ENCODE measurements around the gene RNF13. TPM values are rescaled to one million over a fixed set of nuclear protein-coding genes. Genes with fewer than 3 reads are reported as not detected.

Gene RNF13
- total and polyA plus RNA-seq, 9 donors, result 49.4 to 89.4 (median 54.1) TPM

- H3K36me3 ChIP-seq, result no peaks in the 10 kb centered on the region
- peaks cover 7% of the 10 kb centered on the region for H3K4me1 ChIP-seq (ENCODE audit: insufficient read depth)
- no peaks in the 10 kb centered on the region for H3K27me3 ChIP-seq
- no peak for TF ChIP-seq POLR2A (IDR thresholded peaks at IDR 0.05)
- no peak for TF ChIP-seq CTCF (IDR thresholded peaks at IDR 0.05)
- no peak for TF ChIP-seq EP300 (IDR thresholded peaks at IDR 0.05)
- no peak for DNase-seq
- intact Hi-C loops (cut with DNase I), result no loop called here
- H3K4me3 ChIP-seq, result no peak overlapping the region
- H3K9me3 ChIP-seq, result no peaks in the 10 kb centered on the region
- H3K27ac ChIP-seq, result no peak overlapping the region
- WGBS, 3 donors, result 83 to 88% (median 84%) methylated on average over 1 of the region's 1 CpG
Measured at GRCh38 chr3:149815321-149815720, 2.3 kb downstream of the RNF13 start.

GRCh38 chr3:149815728-149816127 is 2.7 kb downstream of the RNF13 start:
- Histone ChIP-seq H3K4me3 (no peak overlapping the region), H3K27ac (no peak overlapping the region), H3K4me1 (ENCODE audit: insufficient read depth) (peaks cover 7% of the 10 kb centered on the region), H3K36me3 (no peaks in the 10 kb centered on the region), H3K27me3 (no peaks in the 10 kb centered on the region), H3K9me3 (no peaks in the 10 kb centered on the region)
- intact Hi-C loops (cut with DNase I), result no loop called here
- no peak for DNase-seq
- TF ChIP-seq EP300 (IDR thresholded peaks at IDR 0.05), result no peak
- TF ChIP-seq CTCF (IDR thresholded peaks at IDR 0.05), result no peak
- TF ChIP-seq POLR2A (IDR thresholded peaks at IDR 0.05), result no peak
- 77 to 86% (median 84%) methylated on average over 3 of the region's 3 CpGs for WGBS, 3 donors

GRCh38 chr3:149816311-149816710 is 3.3 kb downstream of the RNF13 start:
- Histone ChIP-seq H3K36me3 (no peaks in the 10 kb centered on the region), H3K27me3 (no peaks in the 10 kb centered on the region), H3K4me3 (no peak overlapping the region), H3K9me3 (no peaks in the 10 kb centered on the region), H3K4me1 (ENCODE audit: insufficient read depth) (peaks cover 7% of the 10 kb centered on the region), H3K27ac (no peak overlapping the region)
- DNase-seq, result no peak
- WGBS, 3 donors, result 26 to 36% (median 30%) methylated on average over 3 of the region's 3 CpGs
- intact Hi-C loops (cut with DNase I), result no loop called here
- TF ChIP-seq EP300 (IDR thresholded peaks at IDR 0.05) (no peak), CTCF (IDR thresholded peaks at IDR 0.05) (no peak), POLR2A (IDR thresholded peaks at IDR 0.05) (no peak)

GRCh38 chr3:149816986-149817385 is 4.0 kb downstream of the RNF13 start:
- Histone ChIP-seq H3K27me3 (no peaks in the 10 kb centered on the region), H3K4me3 (no peak overlapping the region), H3K9me3 (no peaks in the 10 kb centered on the region), H3K4me1 (ENCODE audit: insufficient read depth) (peaks cover 7% of the 10 kb centered on the region), H3K36me3 (no peaks in the 10 kb centered on the region), H3K27ac (no peak overlapping the region)
- intact Hi-C loops (cut with DNase I), result no loop called here
- no peak for DNase-seq
- no peak for TF ChIP-seq CTCF (IDR thresholded peaks at IDR 0.05)
- 49 to 64% (median 56%) methylated on average over 2 of the region's 2 CpGs for WGBS, 3 donors

GRCh38 chr3:149819432-149819831 is 6.4 kb downstream of the RNF13 start:
- DNase-seq, result no peak
- Histone ChIP-seq H3K27ac (no peak overlapping the region), H3K4me1 (ENCODE audit: insufficient read depth) (peaks cover 5% of the 10 kb centered on the region)

More at GRCh38 chr3:149819432-149819831, 6.4 kb downstream of the RNF13 start:
- H3K9me3 ChIP-seq, result no peaks in the 10 kb centered on the region
- intact Hi-C loops (cut with DNase I), result no loop called here
- WGBS, 3 donors, result 55 to 69% (median 66%) methylated on average over 1 of the region's 1 CpG
- TF ChIP-seq EP300 (IDR thresholded peaks at IDR 0.05) (no peak), POLR2A (IDR thresholded peaks at IDR 0.05) (no peak), CTCF (IDR thresholded peaks at IDR 0.05) (no peak)
- H3K36me3 ChIP-seq, result no peaks in the 10 kb centered on the region
- no peaks in the 10 kb centered on the region for H3K27me3 ChIP-seq
- no peak overlapping the region for H3K4me3 ChIP-seq
